Tibial nerve (tissue), 4 donors: ENCODE measurements around the gene FSD1. TPM values are rescaled to one million over a fixed set of nuclear protein-coding genes. Genes with fewer than 3 reads are reported as not detected.
"Not testable (repeated sequence)": the region's sequence is repeated elsewhere in the genome, so short reads cannot be mapped to it uniquely, and the experiment has no call there.

Experiments used
- DNase-seq, 2 donors: peaks; one replicate each; pipeline ENCODE4 v3.0.0-alpha.2; 2019; ENCODE audit warnings: low spot score in 2 of 2
- H3K27ac ChIP-seq, 4 donors: fragments of 200-600 bp; sonication (generic) in 3 of 4; one replicate each; pipeline ENCODE4 v1.5.1; 2017 to 2019; ENCODE audit warnings: mild to moderate bottlenecking in 1 of 4
- H3K27me3 ChIP-seq, 2 donors: fragments of 200-600 bp; sonication (generic) in 1 of 2; one replicate each; pipeline versions ENCODE4 v1.5.1 to v1.6.0; 2017 to 2019
- H3K36me3 ChIP-seq, 3 donors: fragments of 200-600 bp; sonication (generic); one replicate each; pipeline ENCODE4 v1.5.1; 2018 to 2019
- H3K4me1 ChIP-seq, 4 donors: fragments of 200-600 bp; sonication (generic) in 3 of 4; one replicate each; pipeline ENCODE4 v1.5.1; 2017 to 2019
- H3K4me3 ChIP-seq, 4 donors: fragments of 200-600 bp; sonication (generic) in 3 of 4; one replicate each; pipeline ENCODE4 v1.5.1; 2017 to 2019; ENCODE audit warnings: mild to moderate bottlenecking in 1 of 4, moderate library complexity in 1 of 4
- H3K9me3 ChIP-seq, 4 donors: fragments of 200-600 bp; sonication (generic) in 3 of 4; one replicate each; pipeline ENCODE4 v1.5.1; 2017 to 2019
- EP300 ChIP-seq, 2 donors: sonication (generic); formaldehyde crosslinking; IDR thresholded peaks; one replicate each; pipeline ENCODE4 v1.6.1; 2017; ENCODE audit warnings: antibody characterized with exemption in 2 of 2, mild to moderate bottlenecking in 1 of 2
- POLR2A ChIP-seq, 2 donors: fragments of 450-650 bp; IDR thresholded peaks; one replicate each; pipeline ENCODE4 v1.6.1; 2017; ENCODE audit warnings: antibody characterized with exemption in 2 of 2, mild to moderate bottlenecking in 2 of 2, moderate library complexity in 2 of 2
- WGBS, 2 donors: methylation state at CpG; one replicate each; pipeline ENCODE4 v1.1.5; 2018; 5-methylcytosine and 5-hydroxymethylcytosine counted together
- total RNA-seq, 4 donors: library from RNA; depleted of rRNA; stranded (reverse); fragments of >200 nt; gene quantifications; one replicate each; pipeline ENCODE4 v1.1.0, GENCODE V29; 2016
- TF ChIP-seq, protein P1 (sequence below), 5 experiments: fragments of 200-600 bp in 3 of 5; fragments of 450-650 bp in 2 of 5; sonication (generic) in 3 of 5; IDR thresholded peaks; one replicate each; pipeline ENCODE4 v1.5.1; 2016 to 2019; ENCODE audit warnings: antibody characterized with exemption in 5 of 5, mild to moderate bottlenecking in 3 of 5, moderate library complexity in 2 of 5

The FSD1 gene
- total RNA-seq, 4 donors from 2014 or later: 0.87 TPM; not detected in 3

DNA sequence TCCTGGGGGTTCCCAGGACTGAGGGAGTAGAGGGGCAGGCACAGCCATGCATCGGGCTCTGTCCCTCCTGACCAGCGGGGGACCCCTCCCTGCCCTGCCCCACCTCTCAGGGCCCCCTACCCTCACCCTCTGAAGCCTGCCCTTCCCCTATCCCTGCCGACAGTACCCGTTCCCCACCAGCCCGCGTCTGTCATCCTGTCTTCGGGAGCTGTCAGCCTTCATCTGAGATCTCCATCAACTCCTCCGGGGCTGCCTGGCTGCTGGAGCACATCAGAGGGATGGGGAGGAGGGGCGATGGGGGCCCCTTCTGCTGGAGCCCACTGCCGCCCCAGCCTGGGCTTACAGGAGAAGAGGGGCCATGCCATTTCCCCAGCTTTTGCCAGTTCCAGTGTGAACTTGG is 31.5 kb upstream of the FSD1 start:
- H3K4me3 ChIP-seq: no peak overlapping the region
- WGBS, 2 donors: 52 to 63% methylated on average over 10 of the region's 10 CpGs
- no peaks in the 10 kb centered on the region for H3K4me1 ChIP-seq
- peaks cover 0 to 5% (median 0%) of the 10 kb centered on the region in 4 donors for H3K9me3 ChIP-seq
- TF ChIP-seq EP300 (IDR thresholded peaks at IDR 0.05) (no peak), POLR2A (IDR thresholded peaks at IDR 0.05) (no peak)
- TF ChIP-seq, protein P1, sequence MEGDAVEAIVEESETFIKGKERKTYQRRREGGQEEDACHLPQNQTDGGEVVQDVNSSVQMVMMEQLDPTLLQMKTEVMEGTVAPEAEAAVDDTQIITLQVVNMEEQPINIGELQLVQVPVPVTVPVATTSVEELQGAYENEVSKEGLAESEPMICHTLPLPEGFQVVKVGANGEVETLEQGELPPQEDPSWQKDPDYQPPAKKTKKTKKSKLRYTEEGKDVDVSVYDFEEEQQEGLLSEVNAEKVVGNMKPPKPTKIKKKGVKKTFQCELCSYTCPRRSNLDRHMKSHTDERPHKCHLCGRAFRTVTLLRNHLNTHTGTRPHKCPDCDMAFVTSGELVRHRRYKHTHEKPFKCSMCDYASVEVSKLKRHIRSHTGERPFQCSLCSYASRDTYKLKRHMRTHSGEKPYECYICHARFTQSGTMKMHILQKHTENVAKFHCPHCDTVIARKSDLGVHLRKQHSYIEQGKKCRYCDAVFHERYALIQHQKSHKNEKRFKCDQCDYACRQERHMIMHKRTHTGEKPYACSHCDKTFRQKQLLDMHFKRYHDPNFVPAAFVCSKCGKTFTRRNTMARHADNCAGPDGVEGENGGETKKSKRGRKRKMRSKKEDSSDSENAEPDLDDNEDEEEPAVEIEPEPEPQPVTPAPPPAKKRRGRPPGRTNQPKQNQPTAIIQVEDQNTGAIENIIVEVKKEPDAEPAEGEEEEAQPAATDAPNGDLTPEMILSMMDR (IDR thresholded peaks at IDR 0.05): no peak
- H3K27me3 ChIP-seq: peaks cover 0 to 7% of the 10 kb centered on the region in 2 donors
- H3K36me3 ChIP-seq: peaks cover 0 to 55% (median 0%) of the 10 kb centered on the region in 3 donors
- no peak overlapping the region for H3K27ac ChIP-seq
- DNase-seq: no peak

DNA sequence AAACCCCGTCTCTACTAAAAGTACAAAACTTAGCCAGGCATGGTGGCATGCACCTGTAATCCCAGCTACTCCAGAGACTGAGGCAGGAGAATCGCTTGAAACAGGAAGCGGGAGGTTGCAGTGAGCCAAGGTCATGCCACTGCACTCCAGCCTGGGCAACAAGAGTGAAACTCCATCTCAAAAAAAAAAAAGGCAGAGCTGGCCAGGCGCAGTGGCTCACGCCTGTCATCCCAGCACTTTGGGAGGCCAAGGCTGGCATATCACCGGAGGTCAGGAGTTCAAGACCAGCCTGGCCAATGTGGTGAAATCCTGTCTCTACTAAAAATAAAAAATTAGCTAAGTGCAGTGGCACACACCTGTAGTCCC is 30.1 kb upstream of the FSD1 start:
- DNase-seq, H3K9me3 ChIP-seq, H3K4me1 ChIP-seq, H3K4me3 ChIP-seq, H3K27ac ChIP-seq: not testable (repeated sequence)
- peaks cover 0 to 41% (median 0%) of the 10 kb centered on the region in 3 donors for H3K36me3 ChIP-seq
- WGBS, 2 donors: 86 to 89% methylated on average over 6 of the region's 6 CpGs
- peaks cover 0 to 21% of the 10 kb centered on the region in 2 donors for H3K27me3 ChIP-seq

DNA sequence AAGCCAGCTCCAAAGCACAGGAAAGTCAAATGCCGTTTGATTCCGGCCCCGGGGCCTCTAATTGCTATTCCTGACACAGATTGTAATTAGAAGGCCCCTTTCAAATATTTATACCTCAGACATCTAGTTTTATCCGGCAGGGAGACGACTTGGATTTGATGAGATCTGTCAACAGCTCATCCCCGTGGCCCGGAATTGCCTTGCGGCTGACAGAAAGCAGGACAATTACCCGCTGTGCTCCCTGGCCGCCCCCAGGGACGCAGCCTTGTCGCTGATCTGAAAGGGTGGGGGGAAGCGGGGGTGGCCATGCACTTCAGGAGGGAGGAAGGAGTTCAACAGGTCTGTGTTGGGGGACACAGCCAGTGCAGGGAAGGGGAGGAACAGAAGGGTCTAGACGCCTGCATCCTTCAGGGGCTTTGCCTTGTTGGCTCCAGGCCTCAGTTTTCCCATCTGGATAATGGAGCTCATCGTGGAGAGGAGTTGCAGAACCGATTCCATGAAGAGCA is 27.2 kb upstream of the FSD1 start:
- Histone ChIP-seq H3K36me3 (peaks cover 0 to 11% (median 0%) of the 10 kb centered on the region in 3 donors), H3K27me3 (peaks cover 0 to 50% of the 10 kb centered on the region in 2 donors), H3K9me3 (no peaks in the 10 kb centered on the region), H3K27ac (no peak overlapping the region), H3K4me3 (no peak overlapping the region), H3K4me1 (peaks cover 0 to 20% (median 6%) of the 10 kb centered on the region in 4 donors)
- DNase-seq: no peak
- 24 to 26% methylated on average over 16 of the region's 16 CpGs for WGBS, 2 donors
- TF ChIP-seq EP300 (IDR thresholded peaks at IDR 0.05): no peak
- no peak for TF ChIP-seq POLR2A (IDR thresholded peaks at IDR 0.05)
- TF ChIP-seq, protein P1 (IDR thresholded peaks at IDR 0.05): no peak

DNA sequence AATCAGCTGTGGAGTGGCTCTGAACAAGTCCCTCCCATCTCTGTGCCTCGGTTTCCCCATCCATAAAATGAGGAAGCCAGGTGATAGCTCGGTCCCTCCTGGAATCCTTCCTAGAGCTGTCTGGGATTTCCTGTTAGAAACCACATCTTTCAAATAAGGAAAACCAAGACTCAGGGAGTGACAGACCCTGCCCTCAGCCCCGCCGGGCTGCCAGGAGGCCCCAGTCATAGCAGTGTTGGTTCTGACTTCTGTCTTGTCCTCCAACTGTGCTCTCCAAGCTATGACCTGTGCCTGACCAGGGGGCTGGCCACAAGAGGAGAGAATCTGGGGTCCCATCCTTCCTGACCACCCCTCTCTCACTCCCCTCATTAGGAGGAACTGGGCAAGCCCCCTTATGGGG is 26.4 kb upstream of the FSD1 start:
- H3K4me1 ChIP-seq: peaks cover 0 to 20% (median 6%) of the 10 kb centered on the region in 4 donors
- H3K27ac ChIP-seq: no peak overlapping the region
- H3K4me3 ChIP-seq: no peak overlapping the region
- peaks cover 0 to 4% (median 0%) of the 10 kb centered on the region in 3 donors for H3K36me3 ChIP-seq
- TF ChIP-seq EP300 (IDR thresholded peaks at IDR 0.05): no peak
- TF ChIP-seq, protein P1 (IDR thresholded peaks at IDR 0.05): no peak
- no peak for TF ChIP-seq POLR2A (IDR thresholded peaks at IDR 0.05)
- H3K27me3 ChIP-seq: peaks cover 0 to 57% of the 10 kb centered on the region in 2 donors
- WGBS, 2 donors: 14 to 37% methylated on average over 4 of the region's 4 CpGs
- H3K9me3 ChIP-seq: no peaks in the 10 kb centered on the region
- DNase-seq: no peak

DNA sequence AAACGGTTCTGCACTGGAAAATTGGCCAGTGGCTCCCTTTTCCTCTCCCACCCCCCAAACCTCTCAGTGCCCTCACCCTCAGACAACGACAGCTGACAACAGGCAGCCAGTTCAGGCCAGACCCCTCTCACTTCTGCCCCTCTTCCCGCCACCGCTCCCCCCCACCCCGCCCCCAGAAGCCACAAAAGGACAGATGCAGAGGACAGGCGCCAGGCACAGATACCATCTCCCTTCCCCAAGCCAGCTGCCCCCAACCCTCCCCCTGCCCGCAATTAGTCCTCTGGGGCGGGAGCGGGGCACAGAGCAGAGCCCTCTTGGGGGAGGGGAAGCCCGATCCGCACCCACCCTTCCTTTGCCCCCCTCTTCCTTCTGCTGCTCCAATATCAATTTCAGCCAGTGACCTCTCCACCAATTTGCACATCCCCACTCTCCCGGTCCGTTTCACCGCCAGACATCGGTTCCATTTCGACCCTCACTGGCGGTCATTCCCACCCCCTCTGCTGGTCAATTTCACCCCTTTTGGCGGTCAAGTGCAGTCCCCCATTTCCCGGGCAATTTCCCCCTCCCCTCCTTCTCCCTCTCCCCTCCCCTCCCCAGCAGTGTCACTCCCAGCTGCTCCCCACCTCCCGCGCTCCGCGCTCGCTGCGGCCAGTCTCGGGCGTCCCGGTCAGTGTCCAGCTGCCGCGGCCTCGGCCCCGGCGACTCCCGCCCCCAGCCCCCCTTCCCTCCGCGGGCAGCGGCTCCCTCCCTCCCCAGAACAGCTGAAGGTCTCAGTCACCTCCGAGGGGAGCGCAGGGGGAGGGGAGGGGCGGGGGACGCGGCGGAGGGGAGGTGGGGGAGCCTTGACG is 25.8 kb upstream of the FSD1 start, which contains the start of gene SHD:
TSS of gene SHD (plus strand) at position 848 of the 848 bp plus-strand sequence. CDS start 798 bp downstream, outside the sequence.
- Histone ChIP-seq H3K36me3 (no peaks in the 10 kb centered on the region), H3K27me3 (peaks cover 0 to 63% of the 10 kb centered on the region in 2 donors), H3K4me3 (peak within 1 kb of the TSS in 2 of 4 donors; percentile 13 to 15), H3K27ac (no peak within 1 kb of the TSS), H3K9me3 (no peaks in the 10 kb centered on the region), H3K4me1 (peaks cover 0 to 20% (median 6%) of the 10 kb centered on the region in 4 donors)
- no peak for TF ChIP-seq POLR2A (IDR thresholded peaks at IDR 0.05)
- TF ChIP-seq EP300 (IDR thresholded peaks at IDR 0.05): no peak
- TF ChIP-seq, protein P1 (IDR thresholded peaks at IDR 0.05): no peak
- 3 to 4% methylated on average over 28 to 40 of the region's 44 CpGs for WGBS, 2 donors
- DNase-seq: no peak
